Measurements from ENCODE around the gene MOSMO.

GRCh38 chr16:21986692-21987246 lies 21.1 kb upstream of the MOSMO start:
- TF ChIP-seq, protein P1, sequence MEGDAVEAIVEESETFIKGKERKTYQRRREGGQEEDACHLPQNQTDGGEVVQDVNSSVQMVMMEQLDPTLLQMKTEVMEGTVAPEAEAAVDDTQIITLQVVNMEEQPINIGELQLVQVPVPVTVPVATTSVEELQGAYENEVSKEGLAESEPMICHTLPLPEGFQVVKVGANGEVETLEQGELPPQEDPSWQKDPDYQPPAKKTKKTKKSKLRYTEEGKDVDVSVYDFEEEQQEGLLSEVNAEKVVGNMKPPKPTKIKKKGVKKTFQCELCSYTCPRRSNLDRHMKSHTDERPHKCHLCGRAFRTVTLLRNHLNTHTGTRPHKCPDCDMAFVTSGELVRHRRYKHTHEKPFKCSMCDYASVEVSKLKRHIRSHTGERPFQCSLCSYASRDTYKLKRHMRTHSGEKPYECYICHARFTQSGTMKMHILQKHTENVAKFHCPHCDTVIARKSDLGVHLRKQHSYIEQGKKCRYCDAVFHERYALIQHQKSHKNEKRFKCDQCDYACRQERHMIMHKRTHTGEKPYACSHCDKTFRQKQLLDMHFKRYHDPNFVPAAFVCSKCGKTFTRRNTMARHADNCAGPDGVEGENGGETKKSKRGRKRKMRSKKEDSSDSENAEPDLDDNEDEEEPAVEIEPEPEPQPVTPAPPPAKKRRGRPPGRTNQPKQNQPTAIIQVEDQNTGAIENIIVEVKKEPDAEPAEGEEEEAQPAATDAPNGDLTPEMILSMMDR (IDR thresholded peaks at IDR 0.05) = no peak
- TF ChIP-seq POLR2A (IDR thresholded peaks at IDR 0.05) = no peak

Measured in heart left ventricle (tissue), 13 donors.